Glomerular visceral epithelial cell (primary cell): ENCODE data around the gene SLCO4C1.
"Not testable (repeated sequence)": the region's sequence is repeated elsewhere in the genome, so short reads cannot be mapped to it uniquely, and the experiment has no call there.

Source experiments
- DNase-seq: peaks from one replicate; pipeline ENCODE4 v3.0.0-alpha.2; 2016; ENCODE audit errors: extremely low spot score

The SLCO4C1 gene, protein sequence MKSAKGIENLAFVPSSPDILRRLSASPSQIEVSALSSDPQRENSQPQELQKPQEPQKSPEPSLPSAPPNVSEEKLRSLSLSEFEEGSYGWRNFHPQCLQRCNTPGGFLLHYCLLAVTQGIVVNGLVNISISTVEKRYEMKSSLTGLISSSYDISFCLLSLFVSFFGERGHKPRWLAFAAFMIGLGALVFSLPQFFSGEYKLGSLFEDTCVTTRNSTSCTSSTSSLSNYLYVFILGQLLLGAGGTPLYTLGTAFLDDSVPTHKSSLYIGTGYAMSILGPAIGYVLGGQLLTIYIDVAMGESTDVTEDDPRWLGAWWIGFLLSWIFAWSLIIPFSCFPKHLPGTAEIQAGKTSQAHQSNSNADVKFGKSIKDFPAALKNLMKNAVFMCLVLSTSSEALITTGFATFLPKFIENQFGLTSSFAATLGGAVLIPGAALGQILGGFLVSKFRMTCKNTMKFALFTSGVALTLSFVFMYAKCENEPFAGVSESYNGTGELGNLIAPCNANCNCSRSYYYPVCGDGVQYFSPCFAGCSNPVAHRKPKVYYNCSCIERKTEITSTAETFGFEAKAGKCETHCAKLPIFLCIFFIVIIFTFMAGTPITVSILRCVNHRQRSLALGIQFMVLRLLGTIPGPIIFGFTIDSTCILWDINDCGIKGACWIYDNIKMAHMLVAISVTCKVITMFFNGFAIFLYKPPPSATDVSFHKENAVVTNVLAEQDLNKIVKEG

DNA sequence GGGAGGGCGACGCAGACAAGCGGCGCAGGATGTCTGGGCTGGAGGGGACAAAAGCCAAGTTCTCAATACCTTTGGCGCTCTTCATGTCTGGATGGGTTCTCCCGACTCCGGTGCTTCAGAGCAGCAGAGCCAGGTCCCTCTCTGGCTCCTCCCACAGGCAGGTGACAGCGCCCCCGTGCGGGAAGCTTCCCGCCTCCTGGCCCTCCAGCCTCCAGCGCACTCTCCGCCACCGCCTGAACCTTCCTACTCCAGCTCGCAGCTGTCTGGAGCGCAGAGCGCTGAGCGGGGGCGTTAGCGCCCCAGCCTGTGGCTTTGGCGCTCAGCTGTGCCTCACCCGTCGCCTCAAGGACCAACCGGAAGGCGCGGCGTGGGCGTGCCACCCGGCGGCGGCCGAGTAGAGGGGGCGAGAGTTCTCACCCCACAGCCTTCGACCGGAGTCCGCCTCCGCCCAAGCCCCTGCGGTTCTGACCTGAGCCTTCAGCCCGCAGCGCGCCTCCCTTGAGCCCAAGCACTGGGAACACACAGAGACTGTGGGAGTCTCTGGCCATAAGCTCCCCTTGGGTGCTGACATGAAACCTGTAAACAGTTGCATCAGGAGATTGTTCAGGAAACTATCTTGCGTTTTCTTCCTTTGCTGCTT lies at the start of gene SLCO4C1:
TSS of gene SLCO4C1 (minus strand) at position 107 of the 640 bp plus-strand sequence. CDS start at position 85, 22 bp downstream.
- DNase-seq, result peak; percentile 50

DNA sequence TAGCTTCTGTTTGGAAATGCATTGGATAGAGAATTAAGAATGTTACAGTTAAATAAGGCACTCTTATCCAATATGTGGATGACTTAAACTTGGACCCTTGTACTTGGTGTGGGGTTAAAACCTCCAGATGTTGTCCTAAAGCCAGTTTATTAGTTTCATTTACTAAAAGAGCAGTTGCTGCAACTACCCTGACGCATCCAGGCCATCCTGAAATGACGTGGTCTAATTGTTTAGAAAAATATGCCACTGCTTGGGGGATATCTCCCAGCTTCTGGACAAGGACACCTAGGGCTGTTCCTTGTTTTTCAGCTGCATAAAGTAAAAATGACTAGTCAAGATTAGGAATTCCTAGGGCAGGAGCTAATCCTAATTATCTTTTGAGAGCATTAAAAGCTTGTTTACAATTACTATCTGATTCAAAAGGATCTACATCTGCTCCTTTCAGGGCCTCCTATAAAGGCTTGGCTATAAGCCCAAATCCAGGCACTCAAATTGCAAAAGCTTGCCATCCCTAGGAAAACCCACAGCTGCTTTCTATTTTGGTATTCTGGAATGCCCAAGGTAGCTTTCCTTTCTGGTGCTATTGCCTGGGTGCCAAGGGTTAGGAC lies 45.7 kb upstream of the SLCO4C1 start:
- no peak for DNase-seq

DNA sequence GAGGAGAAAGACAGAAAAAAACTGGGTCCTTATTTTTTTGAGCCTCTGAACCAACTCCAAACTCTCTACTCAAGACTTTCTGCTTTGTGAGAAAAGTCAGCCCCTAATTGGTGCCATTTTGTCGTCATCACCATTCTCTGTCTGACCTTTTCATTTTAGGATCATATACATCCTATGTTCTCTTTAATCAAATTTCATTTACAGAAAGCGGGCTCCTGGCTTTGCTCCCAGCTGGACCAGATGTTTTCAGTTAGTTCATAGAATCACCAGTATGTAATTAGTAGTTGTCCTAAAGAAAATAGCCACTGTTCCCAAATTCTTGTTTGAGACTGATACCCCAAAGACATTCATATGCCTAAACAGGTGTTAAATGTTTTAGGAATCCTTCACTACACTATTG lies 28.6 kb upstream of the SLCO4C1 start:
- DNase-seq, result no peak

DNA sequence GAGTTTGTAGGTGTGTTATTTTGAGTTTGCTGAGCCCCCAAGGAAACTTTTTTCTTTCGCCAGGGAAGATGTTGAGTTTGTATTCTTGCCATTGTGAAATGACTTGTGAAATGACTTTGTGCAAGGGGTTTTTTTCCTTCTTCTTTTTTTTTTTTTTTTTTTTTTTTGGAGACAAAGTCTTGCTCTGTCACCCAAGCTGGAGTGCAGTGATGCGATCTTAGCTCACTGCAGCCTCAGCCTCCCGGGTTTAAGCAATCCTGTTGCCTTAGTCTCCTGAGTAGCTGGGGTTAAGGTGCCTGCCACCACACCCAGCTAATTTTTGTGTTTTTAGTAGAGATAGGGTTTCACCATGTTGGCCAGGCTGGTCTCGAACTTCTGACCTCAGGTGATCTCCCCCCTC lies 22.7 kb upstream of the SLCO4C1 start:
- DNase-seq, result not testable (repeated sequence)

DNA sequence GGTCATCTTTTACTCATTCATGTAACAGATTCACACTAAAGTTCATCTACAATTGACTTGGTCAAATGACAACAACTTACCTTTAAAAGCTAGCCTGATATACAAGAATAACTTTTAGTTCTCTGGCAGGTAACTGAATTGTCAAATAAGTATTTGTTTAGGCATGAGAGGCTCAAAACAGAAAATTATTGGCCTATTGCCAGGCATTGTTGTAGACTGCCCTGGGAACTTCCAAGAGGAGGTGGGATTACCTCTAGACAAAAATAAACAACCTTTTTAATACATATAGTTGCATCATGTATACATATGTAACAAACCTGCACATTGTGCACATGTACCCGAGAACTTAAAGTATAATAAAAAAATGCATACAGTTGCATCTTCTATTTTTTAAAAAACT lies 18.2 kb upstream of the SLCO4C1 start:
- no peak for DNase-seq

DNA sequence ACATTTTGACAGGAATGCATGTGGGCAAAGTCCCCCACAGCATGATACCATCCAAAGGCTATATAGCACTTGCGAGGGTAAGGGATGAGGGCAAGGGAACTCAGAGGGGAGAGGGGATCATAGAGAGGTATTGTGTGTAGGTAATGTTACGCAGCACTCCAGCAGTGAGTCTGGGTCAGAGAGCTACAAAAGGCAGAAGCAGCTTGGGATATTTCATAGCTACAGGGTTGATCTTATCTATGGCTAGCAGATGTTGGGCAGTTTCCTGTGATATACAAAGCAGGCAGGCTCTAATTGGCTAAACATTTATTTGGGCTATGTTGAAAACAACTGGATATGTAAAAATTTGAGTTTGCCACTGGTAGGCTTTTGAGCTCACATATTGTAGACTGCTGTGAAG lies 17.8 kb upstream of the SLCO4C1 start:
- DNase-seq, result no peak

DNA sequence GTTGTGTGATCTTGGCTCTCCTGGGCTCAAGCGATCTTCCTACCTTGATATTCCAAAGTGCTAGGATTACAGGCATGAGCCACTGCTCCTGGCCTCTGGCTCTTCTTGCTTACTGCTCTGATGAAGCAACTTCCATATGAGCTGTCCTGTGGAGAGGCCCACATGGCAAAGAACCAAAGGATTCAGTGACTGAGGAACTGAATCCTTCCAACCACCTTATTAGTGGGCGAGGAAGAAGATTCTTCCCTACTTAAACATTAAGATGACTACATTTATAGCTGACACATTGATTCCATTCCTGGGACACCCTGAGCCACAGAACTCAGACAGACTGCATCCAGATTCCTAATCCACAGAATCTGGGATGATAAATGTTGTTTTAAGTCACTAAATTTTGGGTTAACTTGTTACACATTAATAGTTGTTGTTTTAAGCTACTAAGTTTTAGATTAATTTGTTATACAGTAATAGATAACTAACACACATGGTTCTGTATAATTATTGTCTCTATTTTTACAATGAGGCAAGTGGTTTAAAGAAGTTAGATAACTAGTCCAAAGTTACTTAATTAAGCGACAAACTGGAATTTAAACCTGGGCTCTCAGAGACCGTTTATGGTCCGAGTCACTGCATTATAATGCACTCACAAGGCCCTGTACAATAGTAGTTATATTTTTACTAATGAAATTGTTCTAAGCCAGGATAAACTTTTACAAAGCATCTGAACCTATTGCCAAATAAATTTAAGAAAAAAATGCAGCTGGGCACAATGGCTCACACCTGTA lies 16.7 kb upstream of the SLCO4C1 start:
- DNase-seq, result peak; percentile 80

DNA sequence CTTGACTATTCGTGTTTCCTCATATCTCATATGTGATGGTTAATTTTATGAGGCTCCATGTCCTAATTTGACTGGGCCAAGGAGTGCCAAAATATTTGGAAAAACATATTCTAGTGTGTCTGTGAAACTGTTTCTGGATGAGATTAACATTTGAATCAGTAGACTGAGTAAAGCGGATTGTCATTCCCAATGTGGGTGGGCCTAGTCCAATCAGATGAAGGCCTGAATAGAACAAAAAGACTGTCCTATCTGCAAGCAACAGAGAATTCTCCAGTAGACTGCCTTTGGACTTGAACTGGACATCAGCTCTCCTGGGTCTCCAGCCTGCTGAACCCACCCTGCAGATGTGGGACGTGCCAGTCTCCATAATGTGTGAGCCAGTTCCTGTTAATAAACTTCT lies 13.5 kb upstream of the SLCO4C1 start:
- no peak for DNase-seq

DNA sequence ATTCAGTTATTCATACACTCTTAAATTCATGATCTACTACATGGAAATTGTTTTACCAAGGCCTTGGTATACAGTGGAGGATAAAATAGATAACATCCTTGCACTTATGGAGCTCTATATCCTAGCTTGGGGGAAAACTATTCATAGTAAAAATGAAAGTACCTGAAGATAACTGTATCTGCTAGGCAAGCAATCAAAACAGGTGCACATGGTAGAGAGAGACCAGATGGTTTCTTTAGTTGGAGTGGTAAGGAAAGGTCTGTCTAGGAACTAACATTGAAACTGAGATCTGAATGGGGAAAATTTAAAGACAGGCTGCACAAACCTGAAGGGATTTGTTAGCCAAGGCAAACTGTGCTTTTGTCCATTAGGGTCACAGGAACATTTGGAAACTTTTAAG lies 11.1 kb upstream of the SLCO4C1 start:
- DNase-seq, result no peak

DNA sequence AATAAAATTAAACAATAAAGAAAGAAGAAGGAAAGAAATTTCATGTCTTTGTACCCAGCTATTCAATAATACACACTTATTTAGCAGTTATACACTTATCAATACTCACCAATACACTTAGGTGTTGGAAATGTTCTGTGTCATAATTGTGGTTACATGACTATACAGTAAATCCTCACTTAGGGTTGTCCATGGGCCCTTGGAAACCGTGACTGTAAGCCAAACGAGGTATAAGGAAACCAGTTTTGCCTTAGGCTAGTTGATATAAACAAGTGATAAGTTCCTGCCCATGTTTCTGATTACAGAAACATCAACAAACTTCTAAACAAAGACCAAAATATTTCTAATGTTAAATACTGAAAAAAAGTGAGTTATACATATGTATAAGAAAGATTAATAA lies 10.0 kb upstream of the SLCO4C1 start:
- no peak for DNase-seq

DNA sequence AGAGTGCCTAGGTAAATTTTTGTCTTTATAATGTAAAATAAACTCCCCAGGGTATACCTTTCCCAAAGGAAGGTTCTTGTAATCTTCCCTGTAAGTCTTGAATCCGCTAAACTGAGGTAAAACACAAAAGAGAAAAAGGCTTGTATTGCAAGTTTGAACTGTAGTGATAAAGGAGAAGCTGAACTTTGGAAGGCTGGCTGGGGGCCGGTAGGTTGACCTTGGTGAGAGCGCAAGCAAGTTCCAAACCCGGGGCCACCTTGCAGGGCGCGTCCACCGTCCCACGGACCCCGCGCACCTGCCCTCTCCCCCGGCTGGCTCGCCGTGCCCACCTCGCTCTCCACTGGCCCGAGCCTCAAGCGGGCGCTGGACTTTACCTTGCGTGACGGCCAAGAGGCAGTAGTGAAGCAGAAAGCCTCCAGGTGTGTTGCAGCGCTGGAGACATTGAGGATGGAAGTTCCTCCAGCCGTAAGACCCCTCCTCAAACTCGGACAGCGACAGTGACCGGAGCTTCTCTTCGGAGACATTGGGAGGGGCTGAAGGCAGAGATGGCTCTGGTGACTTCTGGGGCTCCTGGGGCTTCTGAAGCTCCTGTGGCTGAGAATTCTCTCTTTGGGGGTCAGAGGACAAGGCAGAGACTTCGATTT lies 428 bp downstream of the SLCO4C1 start:
- no peak for DNase-seq

DNA sequence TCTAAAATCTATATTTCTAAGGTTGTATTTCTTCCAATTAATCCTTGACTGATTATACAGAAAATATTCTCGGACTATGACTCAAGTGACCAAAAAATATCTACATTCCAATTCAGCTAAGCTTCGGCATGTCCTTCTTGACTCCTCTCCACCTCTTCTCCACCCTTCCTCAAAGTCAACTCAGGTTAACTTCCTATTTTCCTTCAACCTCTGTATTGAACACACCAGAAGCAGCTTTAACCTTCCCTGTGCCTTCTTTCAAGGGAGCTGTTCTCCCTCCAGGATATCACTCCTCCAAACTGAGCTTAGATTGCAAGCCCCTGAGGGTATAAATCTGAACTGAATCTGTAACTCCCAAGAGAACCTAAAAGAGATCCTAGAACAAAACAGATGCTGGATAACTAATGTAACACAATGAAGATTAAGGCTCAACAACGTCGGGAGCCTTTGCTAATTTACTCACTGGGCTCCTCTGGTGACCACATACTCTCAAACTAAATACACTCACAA lies 1.1 kb downstream of the SLCO4C1 start:
- DNase-seq, result no peak

DNA sequence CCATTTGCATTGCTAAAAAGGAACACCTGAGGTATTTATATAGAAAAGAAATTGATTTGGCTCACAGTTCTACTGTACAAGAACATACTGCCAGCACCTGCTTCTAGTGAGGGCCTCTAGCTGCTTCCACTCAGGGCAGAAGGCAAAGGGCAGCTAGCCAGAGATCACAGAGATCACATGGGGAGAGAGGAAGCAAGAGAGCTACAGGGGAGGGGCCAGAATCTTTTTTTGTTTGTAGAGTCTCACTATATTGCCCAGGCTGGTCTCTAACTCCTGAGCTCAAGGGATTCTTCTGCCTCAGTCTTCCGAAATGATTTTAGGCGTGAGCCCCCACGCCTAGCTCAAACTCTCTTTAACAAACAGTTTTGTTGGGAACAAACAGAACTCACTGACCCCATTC lies 6.1 kb downstream of the SLCO4C1 start:
- no peak for DNase-seq

DNA sequence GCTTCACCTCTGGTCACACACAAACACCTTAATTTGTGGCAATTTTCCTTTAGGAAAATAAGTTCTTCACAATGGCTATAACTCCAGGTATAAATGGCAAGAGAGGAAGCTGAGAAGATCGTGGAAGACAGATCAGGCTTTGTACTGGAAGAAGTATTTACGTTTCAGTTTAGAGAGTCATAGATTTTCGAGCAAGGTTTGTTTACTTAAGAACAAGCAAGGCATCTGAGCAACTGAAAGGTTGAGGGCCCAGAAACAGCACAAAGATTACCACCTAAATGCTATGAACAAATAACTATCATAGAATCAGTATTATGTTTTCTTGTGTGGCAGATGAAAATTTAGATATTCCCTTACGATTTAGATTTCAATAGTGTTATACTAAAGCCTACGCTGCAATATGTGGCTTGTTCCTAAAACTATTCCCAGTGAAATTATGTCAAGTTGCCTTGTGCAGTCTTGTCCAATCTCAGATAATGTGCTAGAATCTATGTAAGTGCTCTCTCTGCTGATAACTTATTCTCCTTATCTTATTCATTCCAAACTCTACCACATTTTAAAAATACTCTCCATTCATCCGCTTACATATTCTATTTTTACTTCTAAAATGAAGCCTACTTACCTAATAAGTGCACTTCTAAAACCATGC lies 6.7 kb downstream of the SLCO4C1 start:
- no peak for DNase-seq

DNA sequence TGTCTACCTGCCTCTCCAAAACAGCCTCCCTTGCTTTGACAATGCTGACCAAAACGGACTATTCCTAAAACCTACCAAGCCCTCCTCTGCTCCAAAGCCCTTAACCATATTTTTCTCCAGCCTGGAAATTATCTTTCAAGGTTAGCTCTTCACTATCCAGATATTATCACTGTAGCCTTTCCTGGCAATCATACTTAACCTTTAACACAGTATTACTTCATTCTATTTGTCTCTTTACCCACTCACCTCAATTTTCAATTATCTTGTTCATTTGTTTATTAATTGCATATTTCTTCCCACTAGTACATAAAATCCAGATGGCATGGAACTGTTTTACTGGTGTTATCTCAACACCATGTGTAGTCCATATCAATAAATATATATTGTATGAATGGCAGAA lies 7.5 kb downstream of the SLCO4C1 start:
- DNase-seq, result no peak

DNA sequence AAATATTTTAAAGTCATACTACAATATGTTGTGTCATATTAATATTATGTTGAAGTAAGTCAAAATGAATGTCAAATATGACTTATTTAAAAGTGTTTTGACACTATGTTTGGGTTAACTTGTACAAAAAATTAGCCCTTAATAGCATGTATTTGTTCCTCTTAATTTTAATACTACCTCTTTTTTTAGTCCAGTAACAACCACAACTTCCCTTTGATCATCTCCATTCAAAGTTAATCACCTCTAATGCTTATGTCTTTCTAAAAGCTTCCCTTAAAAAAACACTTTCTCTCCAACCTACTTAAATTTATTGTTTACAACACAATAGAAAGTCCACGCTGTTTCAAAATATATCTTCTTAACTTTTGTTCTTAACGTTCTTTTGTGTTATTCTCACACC lies 9.6 kb downstream of the SLCO4C1 start:
- DNase-seq, result no peak

DNA sequence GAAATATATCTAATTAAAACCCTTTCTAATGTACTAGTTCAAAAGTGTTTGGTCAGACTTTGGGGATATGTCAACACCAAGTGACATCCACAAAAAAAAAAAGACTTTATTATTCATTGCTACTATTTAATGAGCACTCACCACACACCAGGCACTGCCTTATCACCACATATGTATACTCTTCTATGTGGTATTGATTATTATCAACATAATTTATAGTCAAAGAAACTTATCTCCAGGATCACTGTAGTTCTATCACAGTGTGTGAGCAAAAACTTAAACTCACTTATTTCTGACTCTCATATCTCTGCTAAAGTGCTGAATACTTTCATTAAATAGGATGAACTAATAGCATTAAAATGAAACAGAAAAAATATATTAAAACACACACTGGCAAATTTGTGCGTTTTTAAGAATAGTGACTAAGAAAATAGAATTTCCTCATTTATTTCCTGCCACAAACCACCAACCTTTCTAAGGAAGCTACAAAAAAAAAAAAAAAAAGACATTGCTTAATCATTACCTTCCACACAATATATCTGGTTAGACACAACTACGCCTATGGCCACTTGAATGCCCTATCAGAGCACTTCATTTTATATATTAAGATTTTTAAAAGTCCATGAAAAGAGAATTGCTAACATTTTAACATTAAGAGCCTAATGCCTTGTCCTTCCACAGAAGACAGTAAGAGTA lies 12.8 kb downstream of the SLCO4C1 start:
- DNase-seq, result no peak

DNA sequence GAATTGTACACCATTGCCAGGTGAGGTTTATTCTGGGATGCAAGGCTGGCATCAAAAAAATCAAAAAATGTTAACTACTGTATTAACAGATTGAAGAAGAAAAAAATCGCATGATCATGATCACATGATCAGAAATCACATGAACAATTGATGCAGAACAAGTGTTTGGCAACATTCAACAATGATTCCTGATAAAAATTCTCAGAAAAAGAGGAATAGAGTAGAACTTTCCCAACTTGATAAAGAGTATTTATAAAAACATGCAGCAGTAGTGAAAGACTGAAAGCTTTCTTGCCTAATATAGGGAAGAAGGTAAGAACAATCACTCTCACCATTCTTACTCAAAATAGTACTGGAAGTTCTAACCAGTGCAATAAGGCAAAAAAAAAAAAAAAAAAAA lies 16.4 kb downstream of the SLCO4C1 start:
- DNase-seq, result no peak

DNA sequence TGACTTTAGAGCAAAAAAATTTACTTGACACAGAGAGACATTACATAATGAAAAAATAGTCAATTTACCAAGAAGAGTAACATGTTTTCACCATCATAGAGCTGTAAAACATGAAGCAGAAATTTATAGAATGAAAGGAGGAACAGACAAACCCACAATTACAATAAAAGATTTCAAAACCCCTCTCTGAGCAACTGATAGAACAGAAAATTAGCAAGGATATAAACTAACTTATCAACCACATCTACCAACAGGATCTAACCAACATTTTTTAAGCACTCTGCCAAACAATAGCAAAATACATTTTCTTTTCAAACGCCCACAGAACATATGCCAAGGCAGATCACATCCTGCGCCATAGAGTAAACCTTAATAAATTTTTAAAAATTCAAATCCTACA lies 17.9 kb downstream of the SLCO4C1 start:
- DNase-seq, result no peak

DNA sequence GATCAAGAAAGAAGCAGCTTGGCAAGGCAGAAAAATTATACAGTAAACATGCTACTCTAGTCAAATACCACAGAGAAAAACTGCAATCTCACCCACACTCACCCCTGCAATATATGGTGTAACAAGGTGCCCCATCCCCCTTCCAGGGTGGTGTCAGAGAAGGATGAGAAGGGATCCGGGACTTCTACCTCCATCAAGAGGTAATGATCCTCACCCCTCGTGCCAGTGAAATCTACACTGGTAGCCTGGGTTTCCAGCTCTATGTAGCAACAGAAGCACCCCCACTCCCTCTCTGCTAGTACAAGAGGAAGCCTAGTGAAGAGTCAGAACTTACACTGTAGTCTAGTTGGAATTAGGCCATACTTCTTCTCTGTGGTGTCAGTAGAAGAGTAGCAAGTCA lies 18.9 kb downstream of the SLCO4C1 start:
- no peak for DNase-seq
